Heart left ventricle (tissue), 16 donors: ENCODE results near the gene OGFOD1. TPM values are rescaled to one million over a fixed set of nuclear protein-coding genes. Genes with fewer than 3 reads are reported as not detected.
"Not testable (repeated sequence)": the region's sequence is repeated elsewhere in the genome, so short reads cannot be mapped to it uniquely, and the experiment has no call there.

ENCODE experiments used
- ATAC-seq, 4 donors: fragments of 200-7000 bp; cut with Tn5 transposase; one replicate each; pipeline ENCODE4 v1.9.1; 2020 to 2022; ENCODE audit warnings: moderate library complexity in 4 of 4, mild to moderate bottlenecking in 3 of 4, moderate number of reproducible peaks in 1 of 4
- DNase-seq, 5 donors: peaks; one replicate each; pipeline ENCODE4 v3.0.0-alpha.2; 2020
- H3K27ac ChIP-seq, 12 donors: fragments of 200-600 bp; sonication (generic) in 4 of 12; one replicate each; pipeline versions ENCODE4 v1.5.0 to v1.8.0; 2016 to 2022; ENCODE audit warnings: mild to moderate bottlenecking in 2 of 12
- H3K27me3 ChIP-seq, 9 donors: fragments of 200-600 bp; sonication (generic) in 2 of 9; one replicate each; pipeline versions ENCODE4 v1.5.1 to v1.8.0; 2016 to 2022; ENCODE audit warnings: mild to moderate bottlenecking in 3 of 9
- H3K36me3 ChIP-seq, 9 donors: fragments of 200-600 bp; sonication (generic) in 2 of 9; one replicate each; pipeline versions ENCODE4 v1.5.0 to v1.8.0; 2018 to 2022; ENCODE audit warnings: mild to moderate bottlenecking in 2 of 9
- H3K4me1 ChIP-seq, 12 donors: fragments of 200-600 bp; sonication (generic) in 4 of 12; one replicate each; pipeline versions ENCODE4 v1.5.0 to v1.8.0; 2016 to 2022; ENCODE audit warnings: mild to moderate bottlenecking in 3 of 12
- H3K4me3 ChIP-seq, 12 donors: fragments of 200-600 bp; sonication (generic) in 4 of 12; one replicate each; pipeline versions ENCODE4 v1.5.0 to v1.8.0; 2017 to 2022; ENCODE audit warnings: mild to moderate bottlenecking in 9 of 12, moderate library complexity in 4 of 12
- H3K9me3 ChIP-seq, 12 donors: fragments of 200-600 bp; sonication (generic) in 4 of 12; one replicate each; pipeline versions ENCODE4 v1.5.0 to v1.8.0; 2016 to 2022; ENCODE audit warnings: mild to moderate bottlenecking in 1 of 12
- CTCF ChIP-seq, 12 donors: fragments of 200-600 bp; sonication (generic) in 4 of 12; IDR thresholded peaks; one replicate each; pipeline versions ENCODE4 v1.5.0 to v1.8.0; 2018 to 2022; ENCODE audit warnings: antibody characterized with exemption in 12 of 12, mild to moderate bottlenecking in 5 of 12
- POLR2A ChIP-seq, 2 donors: fragments of 450-650 bp; IDR thresholded peaks; one replicate each; pipeline ENCODE4 v1.6.1; 2017; ENCODE audit warnings: antibody characterized with exemption in 2 of 2, mild to moderate bottlenecking in 2 of 2, moderate library complexity in 2 of 2
- WGBS, 4 donors: extraction: QIAGEN DNeasy Blood & Tissue Kit in 2 of 4; methylation state at CpG; one replicate each; pipeline versions ENCODE4 v1.1.5 to v1.1.7; 2013 to 2018; 5-methylcytosine and 5-hydroxymethylcytosine counted together
- intact Hi-C, 10 donors: fragments of 100-400 bp; cut with DNase I; formaldehyde crosslinking; loops; one replicate each; pipeline versions ENCODE4 v1.11.1 to v1.14.2; 2022
- polyA plus RNA-seq, 2 donors: library from polyadenylated mRNA; stranded (reverse); fragments of 200-250 nt; gene quantifications; one replicate each; pipeline ENCODE4 v1.2.3, GENCODE V29; 2013
- total RNA-seq, 9 donors: library from RNA; depleted of rRNA in 2 of 9; stranded (reverse); fragments of >200 nt in 2 of 9; fragmentation: NEBNext Ultra II Directional in 3 of 9; extraction: Animal tissue kit (Norgen Biotek cat#: 25700) in 3 of 9; gene quantifications; one replicate each; pipeline versions ENCODE4 v1.1.0 to v1.2.4, GENCODE V29; 2016 to 2023
- donor health status: ischemic (EF 13 %, LVEDD 7.1; RV severe dilation, severe dysfunction).
- donor health status: healthy with polysubstance abuse.
- donor health status: DM: no; HTN: yes; CAD: no.
- donor health status: DM: no; HTN: no; CAD: no.
- donor health status: ischemic (EF 25% LVEDD 6.9; RV normal size, moderate dysfunction).
- donor health status: ischemic (EF 25% LVEDD 5.7; RV mildly dilated, moderate dysfunction).
- donor health status: healthy.
- donor health status: DM: yes; HTN: yes; CAD: no.
- donor health status: ischemic (EF 35%, LVEDD 5.7; RV mildly dilated, moderate dysfunction).
- donor health status: nonischemic (EF 11% LVEDD 7.7; RV severe dilation, severe dysfunction).
- donor health status: DM: yes; HTN: yes; CAD: no.
- donor health status: PGD.
- donor health status: ischemic (EF 29% LVEDD 5.4; RV normal size, mild dysfunction).
- donor health status: nonischemic (EF 23%, LVEDD 6.1; RV moderate dilation, normal function).

OGFOD1 gene
- total and polyA plus RNA-seq, 11 donors, result 11.4 to 39.1 (median 31.9) TPM

DNA sequence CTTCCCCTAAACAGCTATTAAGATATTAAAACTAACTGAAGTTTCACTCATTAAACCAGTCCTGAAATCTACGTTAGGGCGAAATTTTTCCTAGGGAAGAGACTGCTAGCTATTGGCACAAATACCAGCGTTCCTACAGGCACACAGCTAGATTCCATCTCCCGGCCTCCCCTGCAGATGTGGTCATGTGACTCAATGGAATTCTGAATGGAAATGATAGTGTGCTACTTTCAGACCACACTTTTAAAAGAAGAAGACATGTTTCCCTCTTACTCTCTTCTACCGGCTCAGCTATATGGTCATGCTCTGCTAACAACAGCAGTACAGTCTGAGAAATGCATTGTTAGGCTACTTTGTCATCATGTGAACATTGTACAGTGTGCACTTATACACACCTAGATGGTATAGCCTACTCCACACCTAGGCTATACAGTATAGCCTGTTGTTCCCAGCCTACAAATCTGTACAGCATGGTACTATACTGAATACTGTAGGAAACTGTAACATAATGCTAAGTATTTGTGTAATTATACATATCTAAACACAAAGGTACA lies 31.4 kb downstream of the OGFOD1 start:
- no peaks in the 10 kb centered on the region for H3K4me1 ChIP-seq
- H3K9me3 ChIP-seq, result no peaks in the 10 kb centered on the region
- no peaks in the 10 kb centered on the region for H3K27me3 ChIP-seq
- TF ChIP-seq POLR2A (IDR thresholded peaks at IDR 0.05) (no peak), CTCF (IDR thresholded peaks at IDR 0.05) (no peak)
- WGBS, 4 donors, result 66 to 81% (median 76%) methylated on average over 5 of the region's 5 CpGs
- ATAC-seq (no peak), DNase-seq (no peak)
- H3K36me3 ChIP-seq, result peaks cover 0 to 100% (median 71%) of the 10 kb centered on the region in 9 donors
- H3K4me3 ChIP-seq, result no peak overlapping the region
- H3K27ac ChIP-seq, result no peak overlapping the region
- intact Hi-C loops, result loop anchor here in 1 of 10 donors (10.0 kb wide), 1 partner anchor 58 kb away; the partner anchor contains the start of gene AMFR

DNA sequence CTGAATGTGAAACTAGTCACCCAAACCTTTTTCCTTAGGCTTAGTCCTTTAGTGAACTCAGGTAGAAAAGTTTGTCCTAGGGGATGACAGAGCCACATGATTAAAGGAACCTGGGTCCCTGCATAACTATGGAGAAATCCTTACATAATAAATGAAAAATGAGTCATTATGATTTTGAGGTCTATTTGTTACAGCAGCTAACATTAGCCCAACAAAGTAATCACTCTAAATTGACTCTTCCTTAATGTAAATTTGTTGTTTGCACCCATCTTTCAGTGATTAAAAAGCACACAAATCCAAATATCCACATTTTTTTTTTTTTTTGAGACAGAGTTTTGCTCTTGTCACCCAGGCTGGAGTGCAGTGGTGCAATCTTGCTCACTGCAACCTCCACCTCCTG lies 32.0 kb downstream of the OGFOD1 start:
- no peak for TF ChIP-seq CTCF (IDR thresholded peaks at IDR 0.05)
- no peak for TF ChIP-seq POLR2A (IDR thresholded peaks at IDR 0.05)
- Histone ChIP-seq H3K27ac (no peak overlapping the region), H3K4me3 (no peak overlapping the region), H3K27me3 (no peaks in the 10 kb centered on the region), H3K36me3 (peaks cover 0 to 94% (median 65%) of the 10 kb centered on the region in 9 donors), H3K4me1 (no peaks in the 10 kb centered on the region), H3K9me3 (no peaks in the 10 kb centered on the region)
- intact Hi-C loops, result loop anchor here in 1 of 10 donors (10.0 kb wide), 1 partner anchor 59 kb away; the partner anchor contains the start of gene AMFR
- no peak for DNase-seq
- ATAC-seq, result no peak

DNA sequence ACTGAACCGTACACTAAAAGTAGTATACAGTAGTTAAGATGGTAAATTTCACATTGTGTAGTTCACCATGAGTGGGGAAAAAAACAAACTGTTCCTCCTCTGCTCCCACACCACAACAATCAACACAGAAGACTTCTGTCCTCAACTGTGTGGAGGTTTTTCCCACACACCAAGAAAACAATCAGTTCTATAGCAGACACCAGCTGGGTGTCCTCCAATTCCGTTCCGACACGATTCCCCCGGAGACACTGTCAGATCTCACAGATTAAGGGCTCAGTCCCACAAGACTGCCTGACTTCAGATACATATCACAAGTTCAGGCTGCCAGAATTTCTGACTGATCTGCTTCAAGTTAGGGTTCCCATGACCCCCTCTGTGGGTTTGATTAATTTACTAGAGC lies 36.7 kb downstream of the OGFOD1 start:
- intact Hi-C loops, result loop anchor here in 1 of 10 donors (10.0 kb wide), 1 partner anchor 63 kb away; the partner anchor contains the start of gene AMFR
- no peak for DNase-seq
- 64 to 80% (median 72%) methylated on average over 5 of the region's 5 CpGs for WGBS, 4 donors

DNA sequence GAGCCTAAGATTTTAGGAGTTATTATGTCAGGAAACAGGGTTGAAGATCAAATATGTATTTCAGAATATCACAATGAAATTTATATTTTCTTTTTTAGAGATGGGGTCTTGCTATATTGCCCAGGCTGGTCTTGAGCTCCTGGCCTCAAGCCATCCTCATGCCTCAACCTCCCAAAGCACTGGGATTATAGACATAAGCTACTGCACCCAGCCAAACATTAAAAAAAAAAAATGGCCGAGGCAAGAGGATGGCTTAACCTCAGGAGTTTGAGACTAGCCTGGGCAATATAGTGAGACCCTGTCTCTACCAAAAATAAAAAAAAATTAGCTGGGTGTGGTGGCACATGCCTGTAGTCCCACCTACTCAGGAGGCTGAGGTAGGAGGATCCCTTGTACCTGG lies 37.5 kb downstream of the OGFOD1 start:
- intact Hi-C loops, result loop anchor here in 1 of 10 donors (10.0 kb wide), 1 partner anchor 64 kb away; the partner anchor contains the start of gene AMFR
- ATAC-seq, result not testable (repeated sequence)

More for the DNA sequence above, 36.7 kb downstream of the OGFOD1 start:
- no peak overlapping the region for H3K27ac ChIP-seq
- H3K9me3 ChIP-seq, result no peaks in the 10 kb centered on the region
- no peak for ATAC-seq
- H3K4me1 ChIP-seq, result no peaks in the 10 kb centered on the region
- H3K4me3 ChIP-seq, result no peak overlapping the region
- H3K36me3 ChIP-seq, result peaks cover 0 to 84% (median 23%) of the 10 kb centered on the region in 9 donors
- no peaks in the 10 kb centered on the region for H3K27me3 ChIP-seq
- TF ChIP-seq POLR2A (IDR thresholded peaks at IDR 0.05), result no peak
- TF ChIP-seq CTCF (IDR thresholded peaks at IDR 0.05), result no peak

More for the DNA sequence above, 37.5 kb downstream of the OGFOD1 start:
- H3K27ac ChIP-seq, H3K4me3 ChIP-seq, H3K27me3 ChIP-seq, H3K4me1 ChIP-seq, H3K9me3 ChIP-seq, DNase-seq: not testable (repeated sequence)
- 85 to 100% (median 93%) methylated on average over 1 of the region's 1 CpG for WGBS, 4 donors
- peaks cover 0 to 81% (median 20%) of the 10 kb centered on the region in 9 donors for H3K36me3 ChIP-seq
